T-helper 2 cell treated with Interferon-gamma antibody and Interleukin-4, amounts not matched to agents 100 ng/mL and 5 ng/mL, for 36 hours (primary cell): ENCODE results near the gene VCL. TPM values are rescaled to one million over a fixed set of nuclear protein-coding genes. Genes with fewer than 3 reads are reported as not detected.

Experiments used
- intact Hi-C: fragments of 100-400 bp; cut with micrococcal nuclease; formaldehyde crosslinking; loops from one replicate; pipeline ENCODE4 v1.15.1; 2023
- total RNA-seq: library from RNA; stranded (reverse); gene quantifications from 2 replicates; pipeline ENCODE4 v1.2.3, GENCODE V29; 2022

Gene VCL
- total RNA-seq, 1 donor from 2014 or later = 64.1 TPM

- intact Hi-C loops = loop anchor here (5.0 kb wide), 1 partner anchor 86 kb away; no protein-coding TSS in a partner anchor
Observed at GRCh38 chr10:73971636-73972354, 26.1 kb upstream of the VCL start.

- intact Hi-C loops = loop anchor here (5.0 kb wide), 1 partner anchor 84 kb away; no protein-coding TSS in a partner anchor
Observed at GRCh38 chr10:73973427-73973826, 24.5 kb upstream of the VCL start.

GRCh38 chr10:73974309-73974946 is 23.5 kb upstream of the VCL start:
- intact Hi-C loops = loop anchor here (1.0 to 5.0 kb wide), 3 partner anchors 18 to 83 kb away; no protein-coding TSS in a partner anchor

GRCh38 chr10:73975388-73975787 is 22.5 kb upstream of the VCL start:
- intact Hi-C loops = loop anchor here (2.0 kb wide), 1 partner anchor 17 kb away; no protein-coding TSS in a partner anchor

GRCh38 chr10:73979141-73979808 is 18.6 kb upstream of the VCL start:
- intact Hi-C loops = no loop called here

- intact Hi-C loops = no loop called here
Observed at GRCh38 chr10:73979809-73980433, 18.0 kb upstream of the VCL start.

- intact Hi-C loops = no loop called here
Observed at GRCh38 chr10:73981812-73982211, 16.1 kb upstream of the VCL start.

- intact Hi-C loops = no loop called here
Observed at GRCh38 chr10:73983096-73984047, 14.5 kb upstream of the VCL start.

- intact Hi-C loops = loop anchor here (10.0 kb wide), 1 partner anchor 595 kb away; no protein-coding TSS in a partner anchor
Observed at GRCh38 chr10:73989594-73990150, 8.2 kb upstream of the VCL start.

GRCh38 chr10:73991203-73991883 is 6.6 kb upstream of the VCL start:
- intact Hi-C loops = loop anchor here (1.0 to 10.0 kb wide), 2 partner anchors 35 to 593 kb away; no protein-coding TSS in a partner anchor

- intact Hi-C loops = loop anchor here (1.0 to 10.0 kb wide), 3 partner anchors 17 to 593 kb away; no protein-coding TSS in a partner anchor
Observed at GRCh38 chr10:73991884-73992245, 6.1 kb upstream of the VCL start.

- intact Hi-C loops = loop anchor here (2.0 to 10.0 kb wide), 2 partner anchors 18 to 592 kb away; no protein-coding TSS in a partner anchor
Observed at GRCh38 chr10:73992899-73993788, 4.8 kb upstream of the VCL start.

- intact Hi-C loops = loop anchor here (5.0 to 10.0 kb wide), 4 partner anchors 118 to 832 kb away; partner anchors contain the start of genes ADK, AP3M1 and KAT6B
Observed at GRCh38 chr10:73995035-73995358, 2.9 kb upstream of the VCL start.

GRCh38 chr10:73997461-73997786 is 492 bp upstream of the VCL start:
- intact Hi-C loops = loop anchor here (5.0 to 10.0 kb wide), 4 partner anchors 120 to 830 kb away; partner anchors contain the start of genes ADK, AP3M1 and KAT6B

GRCh38 chr10:73998623-73998928 is 660 bp downstream of the VCL start:
- intact Hi-C loops = loop anchor here (1.0 to 10.0 kb wide), 7 partner anchors 42 to 829 kb away; partner anchors contain the start of genes ADK, AP3M1, KAT6B and PPP3CB

- intact Hi-C loops = loop anchor here (1.0 to 10.0 kb wide), 7 partner anchors 43 to 828 kb away; partner anchors contain the start of genes ADK, AP3M1, KAT6B and PPP3CB
Observed at GRCh38 chr10:73998929-73999691, 1.2 kb downstream of the VCL start.

GRCh38 chr10:73999703-74000102 is 1.8 kb downstream of the VCL start:
- intact Hi-C loops = loop anchor here (2.0 to 10.0 kb wide), 6 partner anchors 57 to 828 kb away; partner anchors contain the start of genes ADK, AP3M1, KAT6B and PPP3CB
